ENCODE data around the gene TMEM126B. TPM values are rescaled to one million over a fixed set of nuclear protein-coding genes. Genes with fewer than 3 reads are reported as not detected.
A peak's percentile ranks its signal among the peaks of the same experiment; 100 is the strongest.

Gene TMEM126B
- total and polyA plus RNA-seq, 2 of the 13 experiments (the other 11 are each of a cell fraction or from before 2014, with no cell fraction given), result 33.6 to 54.8 TPM

- TF ChIP-seq, protein P1, sequence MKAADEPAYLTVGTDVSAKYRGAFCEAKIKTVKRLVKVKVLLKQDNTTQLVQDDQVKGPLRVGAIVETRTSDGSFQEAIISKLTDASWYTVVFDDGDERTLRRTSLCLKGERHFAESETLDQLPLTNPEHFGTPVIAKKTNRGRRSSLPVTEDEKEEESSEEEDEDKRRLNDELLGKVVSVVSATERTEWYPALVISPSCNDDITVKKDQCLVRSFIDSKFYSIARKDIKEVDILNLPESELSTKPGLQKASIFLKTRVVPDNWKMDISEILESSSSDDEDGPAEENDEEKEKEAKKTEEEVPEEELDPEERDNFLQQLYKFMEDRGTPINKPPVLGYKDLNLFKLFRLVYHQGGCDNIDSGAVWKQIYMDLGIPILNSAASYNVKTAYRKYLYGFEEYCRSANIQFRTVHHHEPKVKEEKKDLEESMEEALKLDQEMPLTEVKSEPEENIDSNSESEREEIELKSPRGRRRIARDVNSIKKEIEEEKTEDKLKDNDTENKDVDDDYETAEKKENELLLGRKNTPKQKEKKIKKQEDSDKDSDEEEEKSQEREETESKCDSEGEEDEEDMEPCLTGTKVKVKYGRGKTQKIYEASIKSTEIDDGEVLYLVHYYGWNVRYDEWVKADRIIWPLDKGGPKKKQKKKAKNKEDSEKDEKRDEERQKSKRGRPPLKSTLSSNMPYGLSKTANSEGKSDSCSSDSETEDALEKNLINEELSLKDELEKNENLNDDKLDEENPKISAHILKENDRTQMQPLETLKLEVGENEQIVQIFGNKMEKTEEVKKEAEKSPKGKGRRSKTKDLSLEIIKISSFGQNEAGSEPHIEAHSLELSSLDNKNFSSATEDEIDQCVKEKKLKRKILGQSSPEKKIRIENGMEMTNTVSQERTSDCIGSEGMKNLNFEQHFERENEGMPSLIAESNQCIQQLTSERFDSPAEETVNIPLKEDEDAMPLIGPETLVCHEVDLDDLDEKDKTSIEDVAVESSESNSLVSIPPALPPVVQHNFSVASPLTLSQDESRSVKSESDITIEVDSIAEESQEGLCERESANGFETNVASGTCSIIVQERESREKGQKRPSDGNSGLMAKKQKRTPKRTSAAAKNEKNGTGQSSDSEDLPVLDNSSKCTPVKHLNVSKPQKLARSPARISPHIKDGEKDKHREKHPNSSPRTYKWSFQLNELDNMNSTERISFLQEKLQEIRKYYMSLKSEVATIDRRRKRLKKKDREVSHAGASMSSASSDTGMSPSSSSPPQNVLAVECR (CRISPR knock-in tag; IDR thresholded peaks at IDR 0.05; ENCODE audit: borderline replicate concordance), result peak; percentile 85; the same call in 1 of the 2 replicates
- TF ChIP-seq CAMTA2 (CRISPR knock-in tag; IDR thresholded peaks at IDR 0.05; ENCODE audit: borderline replicate concordance) (no peak), RORA (CRISPR knock-in tag; IDR thresholded peaks at IDR 0.05) (no peak), POGZ (CRISPR knock-in tag; IDR thresholded peaks at IDR 0.05) (peak; percentile 90), SRSF4 (IDR thresholded peaks at IDR 0.05; ENCODE audit: low read depth, low read length, poor library complexity, severe bottlenecking) (no peak), MXI1 (IDR thresholded peaks at IDR 0.05; ENCODE audit: borderline replicate concordance, low read depth, low read length) (peak; percentile 75; the same call in 1 of the 3 replicates)
- TF ChIP-seq, protein P2, sequence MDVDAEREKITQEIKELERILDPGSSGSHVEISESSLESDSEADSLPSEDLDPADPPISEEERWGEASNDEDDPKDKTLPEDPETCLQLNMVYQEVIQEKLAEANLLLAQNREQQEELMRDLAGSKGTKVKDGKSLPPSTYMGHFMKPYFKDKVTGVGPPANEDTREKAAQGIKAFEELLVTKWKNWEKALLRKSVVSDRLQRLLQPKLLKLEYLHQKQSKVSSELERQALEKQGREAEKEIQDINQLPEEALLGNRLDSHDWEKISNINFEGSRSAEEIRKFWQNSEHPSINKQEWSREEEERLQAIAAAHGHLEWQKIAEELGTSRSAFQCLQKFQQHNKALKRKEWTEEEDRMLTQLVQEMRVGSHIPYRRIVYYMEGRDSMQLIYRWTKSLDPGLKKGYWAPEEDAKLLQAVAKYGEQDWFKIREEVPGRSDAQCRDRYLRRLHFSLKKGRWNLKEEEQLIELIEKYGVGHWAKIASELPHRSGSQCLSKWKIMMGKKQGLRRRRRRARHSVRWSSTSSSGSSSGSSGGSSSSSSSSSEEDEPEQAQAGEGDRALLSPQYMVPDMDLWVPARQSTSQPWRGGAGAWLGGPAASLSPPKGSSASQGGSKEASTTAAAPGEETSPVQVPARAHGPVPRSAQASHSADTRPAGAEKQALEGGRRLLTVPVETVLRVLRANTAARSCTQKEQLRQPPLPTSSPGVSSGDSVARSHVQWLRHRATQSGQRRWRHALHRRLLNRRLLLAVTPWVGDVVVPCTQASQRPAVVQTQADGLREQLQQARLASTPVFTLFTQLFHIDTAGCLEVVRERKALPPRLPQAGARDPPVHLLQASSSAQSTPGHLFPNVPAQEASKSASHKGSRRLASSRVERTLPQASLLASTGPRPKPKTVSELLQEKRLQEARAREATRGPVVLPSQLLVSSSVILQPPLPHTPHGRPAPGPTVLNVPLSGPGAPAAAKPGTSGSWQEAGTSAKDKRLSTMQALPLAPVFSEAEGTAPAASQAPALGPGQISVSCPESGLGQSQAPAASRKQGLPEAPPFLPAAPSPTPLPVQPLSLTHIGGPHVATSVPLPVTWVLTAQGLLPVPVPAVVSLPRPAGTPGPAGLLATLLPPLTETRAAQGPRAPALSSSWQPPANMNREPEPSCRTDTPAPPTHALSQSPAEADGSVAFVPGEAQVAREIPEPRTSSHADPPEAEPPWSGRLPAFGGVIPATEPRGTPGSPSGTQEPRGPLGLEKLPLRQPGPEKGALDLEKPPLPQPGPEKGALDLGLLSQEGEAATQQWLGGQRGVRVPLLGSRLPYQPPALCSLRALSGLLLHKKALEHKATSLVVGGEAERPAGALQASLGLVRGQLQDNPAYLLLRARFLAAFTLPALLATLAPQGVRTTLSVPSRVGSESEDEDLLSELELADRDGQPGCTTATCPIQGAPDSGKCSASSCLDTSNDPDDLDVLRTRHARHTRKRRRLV (CRISPR knock-in tag; IDR thresholded peaks at IDR 0.05), result no peak
- TF ChIP-seq, protein P3, sequence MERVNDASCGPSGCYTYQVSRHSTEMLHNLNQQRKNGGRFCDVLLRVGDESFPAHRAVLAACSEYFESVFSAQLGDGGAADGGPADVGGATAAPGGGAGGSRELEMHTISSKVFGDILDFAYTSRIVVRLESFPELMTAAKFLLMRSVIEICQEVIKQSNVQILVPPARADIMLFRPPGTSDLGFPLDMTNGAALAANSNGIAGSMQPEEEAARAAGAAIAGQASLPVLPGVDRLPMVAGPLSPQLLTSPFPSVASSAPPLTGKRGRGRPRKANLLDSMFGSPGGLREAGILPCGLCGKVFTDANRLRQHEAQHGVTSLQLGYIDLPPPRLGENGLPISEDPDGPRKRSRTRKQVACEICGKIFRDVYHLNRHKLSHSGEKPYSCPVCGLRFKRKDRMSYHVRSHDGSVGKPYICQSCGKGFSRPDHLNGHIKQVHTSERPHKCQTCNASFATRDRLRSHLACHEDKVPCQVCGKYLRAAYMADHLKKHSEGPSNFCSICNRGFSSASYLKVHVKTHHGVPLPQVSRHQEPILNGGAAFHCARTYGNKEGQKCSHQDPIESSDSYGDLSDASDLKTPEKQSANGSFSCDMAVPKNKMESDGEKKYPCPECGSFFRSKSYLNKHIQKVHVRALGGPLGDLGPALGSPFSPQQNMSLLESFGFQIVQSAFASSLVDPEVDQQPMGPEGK (CRISPR knock-in tag; IDR thresholded peaks at IDR 0.05), result peak; percentile 59
- TF ChIP-seq, protein P4, sequence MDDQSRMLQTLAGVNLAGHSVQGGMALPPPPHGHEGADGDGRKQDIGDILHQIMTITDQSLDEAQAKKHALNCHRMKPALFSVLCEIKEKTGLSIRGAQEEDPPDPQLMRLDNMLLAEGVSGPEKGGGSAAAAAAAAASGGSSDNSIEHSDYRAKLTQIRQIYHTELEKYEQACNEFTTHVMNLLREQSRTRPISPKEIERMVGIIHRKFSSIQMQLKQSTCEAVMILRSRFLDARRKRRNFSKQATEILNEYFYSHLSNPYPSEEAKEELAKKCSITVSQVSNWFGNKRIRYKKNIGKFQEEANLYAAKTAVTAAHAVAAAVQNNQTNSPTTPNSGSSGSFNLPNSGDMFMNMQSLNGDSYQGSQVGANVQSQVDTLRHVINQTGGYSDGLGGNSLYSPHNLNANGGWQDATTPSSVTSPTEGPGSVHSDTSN (CRISPR knock-in tag; IDR thresholded peaks at IDR 0.05; ENCODE audit: borderline replicate concordance), result no peak
- TF ChIP-seq, protein P5, sequence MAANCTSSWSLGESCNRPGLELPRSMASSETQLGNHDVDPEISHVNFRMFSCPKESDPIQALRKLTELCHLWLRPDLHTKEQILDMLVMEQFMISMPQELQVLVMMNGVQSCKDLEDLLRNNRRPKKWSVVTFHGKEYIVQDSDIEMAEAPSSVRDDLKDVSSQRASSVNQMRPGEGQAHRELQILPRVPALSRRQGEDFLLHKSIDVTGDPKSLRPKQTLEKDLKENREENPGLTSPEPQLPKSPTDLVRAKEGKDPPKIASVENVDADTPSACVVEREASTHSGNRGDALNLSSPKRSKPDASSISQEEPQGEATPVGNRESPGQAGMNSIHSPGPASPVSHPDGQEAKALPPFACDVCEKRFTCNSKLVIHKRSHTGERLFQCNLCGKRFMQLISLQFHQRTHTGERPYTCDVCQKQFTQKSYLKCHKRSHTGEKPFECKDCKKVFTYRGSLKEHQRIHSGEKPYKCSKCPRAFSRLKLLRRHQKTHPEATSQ (CRISPR knock-in tag; IDR thresholded peaks at IDR 0.05; ENCODE audit: borderline replicate concordance), result no peak; the same call in 1 of the 2 replicates
These were observed 19.4 kb downstream of the TMEM126B start, which contains the start of gene TMEM126A (continued) for GRCh38 chr11:85647604-85648299.
